Breast epithelium (tissue), 3 donors: Measurements from ENCODE around the gene NFIB.

Experiments
- CTCF ChIP-seq, 3 donors: fragments of 450-650 bp; IDR thresholded peaks; one replicate each; pipeline ENCODE4 v1.5.1; 2016 to 2017; ENCODE audit warnings: antibody characterized with exemption in 3 of 3, mild to moderate bottlenecking in 3 of 3, moderate library complexity in 3 of 3
- POLR2A ChIP-seq: fragments of 450-650 bp; IDR thresholded peaks from one replicate; pipeline ENCODE4 v1.6.1; 2016; ENCODE audit warnings: antibody characterized with exemption, mild to moderate bottlenecking, moderate library complexity
- POLR2AphosphoS5 ChIP-seq, 3 donors: sonication (generic); formaldehyde crosslinking; IDR thresholded peaks; one replicate each; pipeline ENCODE4 v1.6.1; 2017; ENCODE audit warnings: antibody characterized with exemption in 3 of 3

- TF ChIP-seq CTCF (IDR thresholded peaks at IDR 0.05) = no peak
- no peak for TF ChIP-seq POLR2A
- no peak for TF ChIP-seq POLR2AphosphoS5 (IDR thresholded peaks at IDR 0.05)
These were observed 232.2 kb downstream of the NFIB start for GRCh38 chr9:14081745-14082144.
